Smooth muscle cell (in vitro differentiated cells): ENCODE data around the gene WDR90. TPM values are rescaled to one million over a fixed set of nuclear protein-coding genes. Genes with fewer than 3 reads are reported as not detected.

Source experiments
- DNase-seq: peaks from one replicate; lab custom pipeline; 2025; ENCODE audit not compliant: unreplicated experiment; lab: John Stamatoyannopoulos, UW
- H2AFZ ChIP-seq: fragments of 200-600 bp; sonication (generic); 2 replicates; pipeline ENCODE4 v1.6.0; 2016; ENCODE audit warnings: antibody characterized with exemption, low read depth, mild to moderate bottlenecking
- H3F3A ChIP-seq: fragments of 200-600 bp; sonication (generic); 2 replicates; pipeline ENCODE4 v1.6.0; 2017; ENCODE audit warnings: antibody characterized with exemption, low read depth
- H3K27ac ChIP-seq: fragments of 200-600 bp; sonication (generic); 2 replicates; pipeline ENCODE4 v1.5.1; 2016; ENCODE audit warnings: low read depth, mild to moderate bottlenecking
- H3K27me3 ChIP-seq: fragments of 200-600 bp; sonication (generic); 2 replicates; pipeline ENCODE4 v1.6.1; 2016; ENCODE audit warnings: low read depth, mild to moderate bottlenecking
- H3K36me3 ChIP-seq: fragments of 200-600 bp; sonication (generic); 2 replicates; pipeline ENCODE4 v1.5.1; 2016; ENCODE audit warnings: low read depth
- H3K4me1 ChIP-seq: fragments of 200-600 bp; sonication (generic); 2 replicates; pipeline ENCODE4 v1.5.1; 2016; ENCODE audit warnings: low read depth
- H3K4me2 ChIP-seq: fragments of 200-600 bp; sonication (generic); 2 replicates; pipeline ENCODE4 v1.6.0; 2016; ENCODE audit warnings: mild to moderate bottlenecking
- H3K4me3 ChIP-seq: fragments of 200-600 bp; sonication (generic); 2 replicates; pipeline ENCODE4 v1.5.1; 2016; ENCODE audit warnings: mild to moderate bottlenecking
- H3K79me2 ChIP-seq: fragments of 200-600 bp; sonication (generic); 2 replicates; pipeline ENCODE4 v1.6.0; 2016; ENCODE audit warnings: low read depth, mild to moderate bottlenecking
- H3K9ac ChIP-seq: fragments of 200-600 bp; sonication (generic); 2 replicates; pipeline ENCODE4 v1.6.0; 2016; ENCODE audit warnings: low read depth
- H3K9me3 ChIP-seq: fragments of 200-600 bp; sonication (generic); replicated peaks from 2 replicates; pipeline ENCODE4 v1.5.1; 2016; ENCODE audit warnings: low read depth
- H4K20me1 ChIP-seq: fragments of 200-600 bp; sonication (generic); 2 replicates; pipeline ENCODE4 v1.6.0; 2016; ENCODE audit warnings: low read depth
- WGBS: methylation state at CpG from one replicate; pipeline ENCODE4 v1.1.7; 2016; ENCODE audit warnings: low lambda C conversion rate; 5-methylcytosine and 5-hydroxymethylcytosine counted together
- polyA plus RNA-seq: library from polyadenylated mRNA; unstranded; fragments of >200 nt; fragmentation: Nextera tagmentation; extraction: Ambion mirVana; gene quantifications from 2 replicates; pipeline ENCODE4 v1.2.1, GENCODE V29; 2016
- total RNA-seq: library from RNA; depleted of rRNA; stranded (reverse); fragments of >200 nt; gene quantifications from 2 replicates; pipeline ENCODE4 v1.2.3, GENCODE V29; 2014
- TF ChIP-seq, protein P1 (sequence below): fragments of 200-600 bp; sonication (generic); IDR thresholded peaks from 2 replicates; pipeline ENCODE4 v1.5.1; 2017; ENCODE audit warnings: borderline replicate concordance, mild to moderate bottlenecking, antibody characterized with exemption; ENCODE audit not compliant: insufficient read depth, poor library complexity, severe bottlenecking

The WDR90 gene
- total and polyA plus RNA-seq, 2 experiments from 2014 or later: 8.4 to 10.4 TPM

DNA sequence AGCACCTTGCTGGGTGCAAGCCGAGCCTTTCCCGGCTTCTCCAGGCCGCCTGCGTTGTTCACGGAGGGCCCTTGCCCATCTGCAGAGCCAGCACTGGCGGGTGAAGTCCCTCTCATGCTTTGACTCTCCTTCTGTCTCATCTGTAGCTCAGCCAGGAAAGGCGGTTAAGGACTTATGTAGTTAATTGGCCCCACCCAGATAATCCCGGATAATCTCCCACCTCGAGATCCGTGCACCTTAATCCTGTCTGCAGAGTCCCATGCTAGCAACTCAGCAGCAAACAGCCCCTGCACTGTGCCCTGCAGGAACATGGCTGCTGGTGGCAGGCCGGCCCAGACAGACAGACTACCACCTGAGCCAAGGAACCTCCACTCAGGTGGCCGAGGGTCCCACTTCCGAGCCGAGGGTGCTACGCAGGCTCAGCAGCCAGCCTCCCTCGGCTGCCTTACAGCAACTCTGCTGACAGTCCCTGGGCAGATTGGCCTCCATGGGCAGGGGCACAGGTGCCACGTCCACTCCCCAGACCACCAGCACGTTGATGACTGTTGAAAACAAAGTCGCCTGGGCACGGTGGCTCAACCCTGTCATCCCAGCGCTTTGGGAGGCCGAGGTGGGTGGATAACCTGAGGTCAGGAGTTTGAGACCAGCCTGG, 42.4 kb upstream of the WDR90 start:
- Histone ChIP-seq H3K9me3 (no peaks in the 10 kb centered on the region), H3K27ac (no peak overlapping the region), H3K4me3 (no peak overlapping the region), H4K20me1 (peaks cover 91% of the 10 kb centered on the region), H3K4me2 (no peak overlapping the region), H3K9ac (no peak overlapping the region), H3K27me3 (no peaks in the 10 kb centered on the region), H3F3A (no peaks in the 10 kb centered on the region), H3K4me1 (no peaks in the 10 kb centered on the region), H3K36me3 (no peaks in the 10 kb centered on the region), H3K79me2 (peaks cover 56% of the 10 kb centered on the region), H2AFZ (no peak overlapping the region)
- TF ChIP-seq, protein P1, sequence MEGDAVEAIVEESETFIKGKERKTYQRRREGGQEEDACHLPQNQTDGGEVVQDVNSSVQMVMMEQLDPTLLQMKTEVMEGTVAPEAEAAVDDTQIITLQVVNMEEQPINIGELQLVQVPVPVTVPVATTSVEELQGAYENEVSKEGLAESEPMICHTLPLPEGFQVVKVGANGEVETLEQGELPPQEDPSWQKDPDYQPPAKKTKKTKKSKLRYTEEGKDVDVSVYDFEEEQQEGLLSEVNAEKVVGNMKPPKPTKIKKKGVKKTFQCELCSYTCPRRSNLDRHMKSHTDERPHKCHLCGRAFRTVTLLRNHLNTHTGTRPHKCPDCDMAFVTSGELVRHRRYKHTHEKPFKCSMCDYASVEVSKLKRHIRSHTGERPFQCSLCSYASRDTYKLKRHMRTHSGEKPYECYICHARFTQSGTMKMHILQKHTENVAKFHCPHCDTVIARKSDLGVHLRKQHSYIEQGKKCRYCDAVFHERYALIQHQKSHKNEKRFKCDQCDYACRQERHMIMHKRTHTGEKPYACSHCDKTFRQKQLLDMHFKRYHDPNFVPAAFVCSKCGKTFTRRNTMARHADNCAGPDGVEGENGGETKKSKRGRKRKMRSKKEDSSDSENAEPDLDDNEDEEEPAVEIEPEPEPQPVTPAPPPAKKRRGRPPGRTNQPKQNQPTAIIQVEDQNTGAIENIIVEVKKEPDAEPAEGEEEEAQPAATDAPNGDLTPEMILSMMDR: no peak
- no peak for DNase-seq
- WGBS: 97% methylated on average over 22 of the region's 22 CpGs

DNA sequence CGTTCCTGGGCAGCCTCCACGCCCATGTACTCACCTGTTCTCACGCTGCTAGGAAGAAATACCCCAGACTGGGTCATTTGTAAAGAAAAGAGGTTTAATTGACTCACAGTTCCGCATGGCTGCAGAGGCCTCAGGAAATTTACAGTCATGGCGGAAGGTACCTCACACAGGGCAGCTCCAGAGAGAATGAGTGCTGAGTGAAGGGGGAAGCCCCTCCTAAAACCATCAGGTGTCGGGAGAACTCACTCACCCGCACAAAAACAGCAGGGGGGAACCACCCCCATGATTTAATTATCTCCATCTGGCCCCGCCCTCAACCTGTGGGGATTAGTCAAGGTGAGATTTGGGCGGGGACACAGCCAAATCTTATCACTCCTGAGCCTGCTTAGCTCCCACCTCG, 41.1 kb upstream of the WDR90 start:
- no peaks in the 10 kb centered on the region for H3K4me1 ChIP-seq
- H3K9ac ChIP-seq: no peak overlapping the region
- no peaks in the 10 kb centered on the region for H3K36me3 ChIP-seq
- H3K9me3 ChIP-seq: no peaks in the 10 kb centered on the region
- no peak overlapping the region for H3K4me2 ChIP-seq
- H3F3A ChIP-seq: no peaks in the 10 kb centered on the region
- no peak overlapping the region for H3K4me3 ChIP-seq
- no peak overlapping the region for H3K27ac ChIP-seq
- no peak overlapping the region for H2AFZ ChIP-seq
- H4K20me1 ChIP-seq: peaks cover 79% of the 10 kb centered on the region
- peaks cover 49% of the 10 kb centered on the region for H3K79me2 ChIP-seq
- TF ChIP-seq, protein P1: no peak
- no peaks in the 10 kb centered on the region for H3K27me3 ChIP-seq
- DNase-seq: no peak
- 87% methylated on average over 10 of the region's 10 CpGs for WGBS

DNA sequence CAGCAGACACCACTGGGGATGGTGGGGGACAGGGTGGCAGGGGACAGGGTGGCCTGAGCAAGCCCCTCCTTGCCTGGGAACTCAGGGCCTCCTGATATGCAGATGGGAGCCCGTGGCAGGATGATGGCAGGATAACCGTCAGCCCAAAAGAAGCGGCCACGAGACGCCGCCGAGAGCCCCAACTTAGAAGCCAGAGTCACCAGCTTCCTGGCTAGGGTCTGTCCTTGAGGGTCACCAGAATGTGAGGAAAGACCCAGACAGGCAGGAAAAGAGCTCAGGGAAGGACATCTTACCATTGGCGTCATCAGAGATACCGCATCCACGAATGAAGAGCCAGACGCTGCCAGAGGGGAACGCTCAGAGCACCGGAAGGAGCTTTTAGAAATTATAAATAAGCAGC, 39.8 kb upstream of the WDR90 start:
- Histone ChIP-seq H3K27ac (no peak overlapping the region), H3K4me1 (no peaks in the 10 kb centered on the region), H3K4me3 (no peak overlapping the region), H3K4me2 (no peak overlapping the region), H4K20me1 (peaks cover 78% of the 10 kb centered on the region), H3F3A (no peaks in the 10 kb centered on the region), H3K79me2 (peaks cover 36% of the 10 kb centered on the region), H3K9me3 (no peaks in the 10 kb centered on the region), H3K36me3 (no peaks in the 10 kb centered on the region), H3K9ac (no peak overlapping the region), H2AFZ (no peak overlapping the region), H3K27me3 (no peaks in the 10 kb centered on the region)
- DNase-seq: no peak
- 96% methylated on average over 12 of the region's 13 CpGs for WGBS
- TF ChIP-seq, protein P1: no peak

DNA sequence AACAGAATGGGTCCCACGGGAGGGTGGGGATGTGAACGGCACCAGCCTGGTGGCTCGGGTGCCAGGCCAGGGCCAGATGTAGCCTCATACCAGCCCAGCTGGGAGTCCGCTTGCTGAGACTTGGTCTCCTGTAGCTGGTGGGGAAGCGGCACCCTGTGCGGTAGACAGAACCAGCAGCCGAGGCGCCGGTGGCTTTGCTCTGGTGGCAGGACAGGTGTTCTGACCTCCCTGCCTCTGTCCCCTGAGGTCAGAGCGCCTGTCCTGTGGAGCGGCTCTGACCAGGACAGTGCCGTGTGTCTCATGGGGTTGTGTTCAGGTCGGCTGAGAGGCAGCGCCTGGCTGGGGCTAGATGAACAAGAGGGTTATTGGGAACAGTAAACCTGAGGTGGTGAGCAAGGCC, 39.2 kb upstream of the WDR90 start:
- Histone ChIP-seq H3K4me2 (no peak overlapping the region), H3K79me2 (peaks cover 30% of the 10 kb centered on the region), H3K36me3 (no peaks in the 10 kb centered on the region), H3K4me1 (no peaks in the 10 kb centered on the region), H2AFZ (no peak overlapping the region), H3K27me3 (no peaks in the 10 kb centered on the region), H3K9me3 (no peaks in the 10 kb centered on the region), H3F3A (no peaks in the 10 kb centered on the region), H4K20me1 (peaks cover 77% of the 10 kb centered on the region), H3K9ac (no peak overlapping the region), H3K4me3 (no peak overlapping the region), H3K27ac (no peak overlapping the region)
- no peak for DNase-seq
- TF ChIP-seq, protein P1: no peak
- WGBS: 95% methylated on average over 14 of the region's 14 CpGs
